Ramos (cell line): ENCODE data around the gene FRMD7.
"Not testable (repeated sequence)": the region's sequence is repeated elsewhere in the genome, so short reads cannot be mapped to it uniquely, and the experiment has no call there.

Experiments used
- in situ Hi-C: fragments of 300-500 bp; cut with MboI; formaldehyde crosslinking; loops from one replicate; pipeline ENCODE4 v1.14.3; 2022; ENCODE audit warnings: low sequenced_read_pairs; ENCODE audit not compliant: unreplicated experiment

The FRMD7 gene

DNA sequence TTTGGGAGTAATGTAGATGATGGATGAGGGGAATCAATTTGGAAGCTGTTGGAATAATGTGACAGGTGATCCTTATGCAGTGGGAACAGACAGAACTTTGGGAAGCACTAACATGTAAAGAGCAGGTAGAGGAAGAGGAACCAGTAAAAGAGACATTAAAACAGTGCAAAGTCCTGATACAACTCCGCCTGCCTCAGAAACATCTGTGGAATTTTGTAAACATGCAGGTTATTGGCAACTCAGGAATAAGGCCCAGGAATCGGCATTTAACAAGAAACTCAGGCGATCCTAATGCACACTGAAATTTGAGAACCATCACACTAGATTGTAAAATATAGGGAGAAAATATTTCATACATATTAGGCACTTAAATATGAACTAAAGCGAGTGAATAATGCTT, 29.1 kb downstream of the FRMD7 start:
- in situ Hi-C loops = loop anchor here (25.0 kb wide), 1 partner anchor 514 kb away; no protein-coding TSS in a partner anchor

DNA sequence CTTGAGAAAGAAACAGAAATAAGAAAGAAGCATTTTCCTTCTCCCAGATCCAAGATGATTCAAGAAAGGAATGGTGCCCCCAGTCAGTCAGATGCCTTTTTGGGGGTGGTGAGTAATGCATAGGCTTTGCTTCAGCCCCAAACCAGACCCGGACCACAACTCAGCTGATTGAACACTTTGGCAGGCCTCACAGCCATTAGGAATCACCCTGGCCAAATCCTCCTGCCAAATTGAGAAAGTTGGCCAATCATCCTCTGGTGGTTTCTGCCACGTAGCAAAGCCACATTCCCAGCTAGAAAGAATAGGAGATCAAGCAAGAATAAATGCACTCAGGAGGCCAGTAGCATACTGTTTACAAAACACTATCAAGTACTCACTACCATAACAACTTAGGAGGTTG, 33.7 kb downstream of the FRMD7 start:
- in situ Hi-C loops = loop anchor here (25.0 kb wide), 1 partner anchor 518 kb away; no protein-coding TSS in a partner anchor

DNA sequence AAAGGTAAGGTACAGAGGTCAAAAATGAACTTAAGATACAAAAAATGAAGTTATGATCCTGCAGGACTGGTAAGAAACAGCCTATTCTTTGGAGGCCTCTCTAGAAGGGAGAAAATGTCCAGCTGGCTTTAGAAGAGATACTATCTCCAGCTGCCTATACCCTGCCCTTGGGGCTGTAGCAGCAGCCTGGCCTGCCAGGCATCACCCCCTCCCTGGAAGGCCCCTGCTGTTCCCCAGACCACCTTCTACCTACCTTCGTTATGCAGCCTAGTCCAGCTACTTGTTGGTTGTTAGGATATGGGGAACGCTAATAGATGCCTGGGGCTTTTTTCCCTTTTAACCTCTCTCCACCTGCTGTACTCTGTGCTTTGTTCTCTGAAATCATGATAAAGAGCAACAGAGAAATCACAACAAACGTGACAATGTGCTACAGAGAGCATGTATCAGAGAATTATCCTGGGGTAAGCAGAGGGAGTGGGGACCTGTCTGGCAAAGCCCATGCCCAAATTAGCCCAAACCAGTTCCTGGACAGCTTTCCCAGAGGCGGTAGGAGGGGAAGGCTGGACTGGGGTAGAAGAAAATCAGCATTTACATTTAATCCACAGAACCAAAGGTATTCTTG, 34.5 kb downstream of the FRMD7 start:
- in situ Hi-C loops = loop anchor here (25.0 kb wide), 1 partner anchor 519 kb away; no protein-coding TSS in a partner anchor

DNA sequence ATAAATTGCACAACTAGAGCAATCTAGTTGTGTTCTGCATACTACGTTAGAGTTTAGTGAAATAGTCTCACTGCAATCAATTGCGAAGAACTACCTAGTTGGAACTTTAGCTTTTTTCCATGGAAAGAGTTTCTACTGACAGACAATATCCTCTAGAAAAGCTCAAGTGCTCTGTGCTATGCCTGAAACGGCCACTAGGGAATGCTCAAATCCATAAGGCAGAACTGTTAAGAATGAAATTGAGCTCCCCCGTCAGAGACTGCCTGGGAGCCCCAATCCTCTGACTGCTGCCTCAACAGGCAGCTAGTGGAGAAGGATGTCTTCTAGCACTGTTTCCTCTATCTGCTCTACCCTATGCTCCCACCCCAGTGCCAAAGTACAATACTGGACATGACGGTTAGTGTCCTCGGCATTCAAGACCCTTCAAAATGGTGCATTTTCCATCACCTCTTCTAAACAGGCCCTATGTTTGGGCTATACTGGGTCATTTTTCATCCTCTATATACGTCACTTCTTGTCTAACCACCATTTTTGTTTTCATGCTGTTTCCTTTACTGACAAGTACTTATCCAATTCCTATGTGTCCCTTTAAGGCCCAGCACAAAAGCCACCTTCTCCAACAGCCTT, 35.3 kb downstream of the FRMD7 start:
- in situ Hi-C loops = loop anchor here (25.0 kb wide), 1 partner anchor 520 kb away; no protein-coding TSS in a partner anchor

DNA sequence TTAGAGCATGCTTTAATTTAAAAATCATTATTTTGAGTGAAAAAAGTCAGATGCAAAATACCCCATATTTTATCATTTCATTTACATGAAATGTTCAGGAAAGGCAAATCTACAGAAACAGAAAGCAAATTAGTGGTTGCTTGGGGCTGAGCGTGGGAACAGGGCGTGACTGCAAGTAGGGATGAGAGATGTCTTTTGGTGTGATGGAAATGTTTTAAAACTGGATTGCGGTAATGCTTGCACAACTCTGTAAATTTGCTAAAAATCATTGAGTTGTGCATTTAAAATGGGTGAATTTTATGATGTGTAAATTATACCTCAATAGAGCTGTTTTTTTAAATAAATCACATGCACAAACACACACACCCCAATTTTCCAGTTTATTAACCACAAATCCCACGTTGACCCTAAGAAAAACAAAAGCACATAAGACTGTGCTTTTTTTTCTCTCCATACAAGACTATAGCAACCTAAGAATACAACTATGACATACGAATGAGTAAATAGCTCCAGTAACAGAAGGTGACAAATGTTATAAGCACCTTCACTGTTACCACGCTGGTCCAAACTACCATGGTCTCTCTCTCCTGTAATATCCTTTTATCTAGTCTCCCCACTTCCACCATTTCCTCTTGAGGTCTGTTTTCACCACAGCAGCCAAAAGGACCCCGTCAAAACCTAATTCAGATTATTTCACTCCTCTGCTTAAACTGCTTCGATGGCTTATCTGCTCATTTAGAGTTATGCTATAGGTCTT, 37.2 kb downstream of the FRMD7 start:
- in situ Hi-C loops = loop anchor here (25.0 kb wide), 1 partner anchor 522 kb away; no protein-coding TSS in a partner anchor

DNA sequence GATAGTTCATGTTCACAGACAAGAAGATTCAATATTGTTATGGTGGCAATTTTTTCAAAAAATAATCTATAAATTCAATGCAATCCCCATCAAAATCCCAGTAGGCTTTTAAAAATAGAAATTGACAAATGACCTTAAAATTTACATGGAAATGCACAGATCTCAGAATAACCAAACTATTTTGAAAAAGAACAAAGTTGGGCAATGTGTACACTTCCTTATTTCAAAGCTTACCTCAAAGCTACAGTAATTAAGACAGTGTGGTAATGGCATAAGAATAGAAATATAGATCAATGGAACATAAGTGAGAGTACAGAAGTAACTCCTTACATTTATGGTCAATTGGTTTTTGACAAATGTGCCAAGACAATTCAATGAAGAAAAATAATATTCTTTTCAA, 39.0 kb downstream of the FRMD7 start:
- in situ Hi-C loops = loop anchor here (25.0 kb wide), 1 partner anchor 523 kb away; no protein-coding TSS in a partner anchor

DNA sequence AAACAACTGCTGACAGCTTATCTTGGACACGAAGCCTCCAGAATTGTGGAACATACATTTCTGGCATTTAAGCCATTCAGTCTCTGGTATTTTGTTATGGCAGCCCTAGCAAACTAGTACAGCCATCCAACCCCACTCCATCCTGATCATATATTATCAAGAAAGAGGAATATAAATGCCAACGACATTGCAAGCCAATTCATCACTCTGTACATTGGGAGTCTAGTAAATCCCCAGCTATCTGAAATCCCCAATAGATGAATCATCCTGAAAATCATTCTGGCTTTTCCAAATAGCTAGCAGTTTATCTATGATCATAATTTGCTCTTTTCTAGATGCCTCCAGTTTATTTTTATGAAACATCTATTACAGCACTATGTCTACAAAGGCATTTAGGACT, 41.1 kb downstream of the FRMD7 start:
- in situ Hi-C loops = loop anchor here (25.0 kb wide), 1 partner anchor 526 kb away; no protein-coding TSS in a partner anchor

DNA sequence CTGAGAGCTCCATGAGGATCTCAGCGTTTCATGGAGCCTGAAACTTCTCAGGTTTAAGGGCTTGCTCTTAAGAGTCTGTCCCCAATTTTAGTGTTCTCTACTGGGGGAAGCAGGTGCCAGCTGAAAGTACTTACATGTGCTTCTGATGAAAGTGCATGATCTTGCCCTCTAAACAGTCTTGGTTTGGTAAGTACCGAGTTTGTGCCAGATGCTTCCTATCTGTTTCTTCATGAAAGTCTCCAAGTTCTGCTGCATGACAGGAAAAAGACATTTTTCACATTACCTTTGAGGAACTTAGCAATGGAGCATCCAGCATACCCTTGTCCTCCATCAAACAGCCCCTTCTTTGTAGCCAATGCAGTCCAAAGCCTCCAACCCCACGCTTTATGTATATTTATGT, 42.0 kb downstream of the FRMD7 start:
- in situ Hi-C loops = loop anchor here (25.0 kb wide), 1 partner anchor 527 kb away; no protein-coding TSS in a partner anchor

DNA sequence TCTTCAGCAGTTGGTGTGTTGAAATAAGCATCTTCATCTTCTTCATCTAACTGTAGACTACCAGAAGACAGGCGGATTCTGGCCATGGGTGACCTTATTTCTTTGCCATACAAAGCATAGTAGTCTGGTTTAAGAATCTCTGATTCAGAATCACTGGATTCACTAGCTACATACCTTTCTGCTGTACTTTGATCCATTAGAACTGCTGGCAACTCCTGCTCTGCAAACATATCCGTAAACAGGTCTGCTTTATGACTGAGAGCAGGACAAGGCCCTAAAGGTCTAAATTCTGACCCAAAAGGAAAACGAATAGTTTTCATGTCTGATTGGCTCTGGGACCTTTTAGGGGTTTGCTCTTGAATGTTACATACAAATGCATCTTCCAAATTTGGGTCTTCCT, 49.9 kb downstream of the FRMD7 start:
- in situ Hi-C loops = loop anchor here (25.0 kb wide), 1 partner anchor 534 kb away; no protein-coding TSS in a partner anchor

DNA sequence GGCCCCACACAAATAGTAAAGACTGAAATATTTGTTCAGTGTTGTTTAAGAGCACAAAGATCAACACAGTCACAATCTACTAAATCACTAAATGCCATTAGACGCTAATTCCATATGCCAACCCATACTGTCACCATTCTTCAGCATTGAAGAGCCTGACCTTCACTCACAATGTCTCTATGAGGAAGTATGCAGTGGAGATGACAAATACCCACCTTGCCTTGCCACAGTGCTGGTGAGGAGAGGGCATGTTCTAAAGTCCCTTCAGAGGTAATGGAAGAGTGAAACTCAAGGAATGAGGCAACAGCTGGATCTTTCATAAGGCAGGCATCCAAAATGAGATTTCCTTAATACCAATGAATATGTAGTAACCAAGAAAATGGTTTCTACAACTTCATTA, 50.4 kb downstream of the FRMD7 start:
- in situ Hi-C loops = loop anchor here (25.0 kb wide), 1 partner anchor 535 kb away; no protein-coding TSS in a partner anchor

DNA sequence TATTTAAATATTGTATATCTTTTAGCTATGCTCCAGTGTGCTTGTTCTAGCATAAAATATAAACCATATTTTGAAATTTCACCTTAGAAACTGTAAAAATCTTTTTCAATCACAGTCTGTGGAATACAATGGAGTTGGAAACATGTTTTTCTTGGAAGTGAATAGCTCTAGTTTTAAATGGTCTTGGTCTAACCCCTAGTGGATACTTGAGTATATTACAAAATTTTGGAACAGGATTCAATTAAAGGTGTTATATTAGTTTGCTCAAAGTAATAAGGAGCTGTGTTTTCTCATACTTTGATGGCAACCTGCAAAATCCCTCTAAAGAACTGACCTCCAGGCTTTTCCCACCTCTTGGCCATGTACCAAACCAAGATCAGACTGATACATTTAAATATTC, 56.6 kb downstream of the FRMD7 start:
- in situ Hi-C loops = no loop called here

DNA sequence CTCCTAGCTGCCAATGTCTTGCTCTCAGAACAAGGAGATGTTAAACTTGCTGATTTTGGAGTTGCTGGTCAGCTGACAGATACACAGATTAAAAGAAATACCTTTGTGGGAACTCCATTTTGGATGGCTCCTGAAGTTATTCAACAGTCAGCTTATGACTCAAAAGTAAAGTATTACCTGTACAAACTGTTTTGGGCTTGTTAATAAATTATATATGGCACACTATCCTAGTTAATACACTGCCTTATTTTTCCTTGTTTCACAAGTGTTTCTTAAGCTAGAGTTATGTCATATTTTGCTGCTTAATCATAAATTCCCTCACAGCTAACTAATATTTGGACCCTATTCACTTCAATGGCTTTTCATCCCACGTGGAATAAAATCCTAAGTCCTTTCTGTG, 59.4 kb downstream of the FRMD7 start:
- in situ Hi-C loops = no loop called here

DNA sequence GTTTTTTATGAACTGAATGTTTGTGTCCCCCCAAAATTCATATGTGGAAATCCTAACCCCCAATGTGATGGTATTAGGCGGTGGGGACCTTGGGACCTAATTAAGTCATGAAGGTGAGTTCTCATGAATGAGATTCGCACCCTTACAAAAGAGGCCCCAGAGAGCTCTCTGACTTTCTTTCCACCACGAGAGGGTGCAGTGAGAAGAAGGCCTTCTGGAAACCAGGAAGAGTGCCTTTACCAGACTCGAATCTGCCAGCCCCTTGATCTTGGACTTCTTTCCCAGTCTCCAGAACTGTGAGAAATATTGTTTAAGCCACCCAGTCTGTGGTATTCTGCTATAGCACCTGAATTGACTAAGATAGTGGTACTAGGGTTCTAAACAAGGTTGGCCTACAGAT, 64.0 kb downstream of the FRMD7 start:
- in situ Hi-C loops = no loop called here

DNA sequence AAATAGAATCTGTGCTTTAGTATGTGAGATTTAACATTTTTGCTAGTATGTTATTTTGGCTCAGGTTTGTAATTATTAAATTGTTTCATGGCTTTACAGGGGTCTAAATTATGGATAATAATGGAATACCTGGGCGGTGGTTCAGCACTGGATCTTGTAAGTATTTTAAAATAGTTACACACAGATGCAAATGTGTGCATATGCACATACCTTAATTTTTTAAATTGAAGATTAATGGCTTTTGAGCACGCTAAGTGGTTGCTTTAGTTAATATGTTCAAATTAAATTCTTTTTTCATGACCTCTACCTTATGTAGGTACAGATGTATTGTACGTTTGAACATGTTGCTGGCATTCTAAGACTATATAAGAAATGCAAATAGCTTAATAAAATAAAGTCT, 64.5 kb downstream of the FRMD7 start:
- in situ Hi-C loops = no loop called here

DNA sequence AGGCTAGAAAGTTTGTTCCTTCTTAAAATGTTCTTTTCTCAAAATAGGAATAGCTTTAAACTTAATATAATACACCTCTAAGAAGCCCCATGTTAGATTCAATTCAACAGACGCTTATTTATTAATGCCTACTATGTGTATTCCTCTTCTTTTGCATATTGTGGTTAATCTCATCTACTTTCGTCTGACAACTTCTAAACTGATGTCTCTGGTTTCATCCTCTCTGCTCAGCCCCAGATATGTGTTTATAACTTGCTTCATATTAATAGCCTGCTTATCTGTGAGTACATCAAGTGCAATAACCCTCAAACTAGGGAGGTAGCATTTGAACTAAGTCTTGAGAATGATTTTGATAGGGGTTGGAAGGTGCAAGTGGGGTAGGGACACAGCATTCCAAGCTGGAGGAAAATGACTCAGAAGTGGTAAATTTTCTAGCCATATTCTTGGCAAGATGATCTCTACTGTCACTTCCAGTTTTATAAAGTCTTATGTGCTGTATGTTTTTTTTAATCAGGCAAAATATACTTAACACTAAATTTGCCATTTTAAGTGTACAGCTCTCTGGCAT, 67.8 kb downstream of the FRMD7 start:
- in situ Hi-C loops = no loop called here

DNA sequence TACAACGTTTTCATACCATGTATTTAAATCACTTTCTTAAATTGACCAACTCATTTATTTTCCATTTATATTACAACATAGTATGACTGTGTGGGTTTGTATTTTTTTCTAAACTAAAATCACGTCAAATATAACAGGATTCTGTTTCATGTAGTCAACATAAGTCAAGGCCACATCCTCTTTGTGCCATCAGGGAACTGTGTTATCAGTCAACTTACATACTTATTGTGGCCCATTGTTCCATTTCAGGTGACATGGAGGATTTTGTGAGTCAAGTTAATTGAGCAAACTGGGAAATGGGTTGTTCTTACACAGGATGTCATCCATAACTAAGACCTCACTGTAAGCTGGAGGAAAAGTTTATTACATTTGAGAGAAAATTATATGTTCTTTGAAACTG, 68.8 kb downstream of the FRMD7 start:
- in situ Hi-C loops = no loop called here

DNA sequence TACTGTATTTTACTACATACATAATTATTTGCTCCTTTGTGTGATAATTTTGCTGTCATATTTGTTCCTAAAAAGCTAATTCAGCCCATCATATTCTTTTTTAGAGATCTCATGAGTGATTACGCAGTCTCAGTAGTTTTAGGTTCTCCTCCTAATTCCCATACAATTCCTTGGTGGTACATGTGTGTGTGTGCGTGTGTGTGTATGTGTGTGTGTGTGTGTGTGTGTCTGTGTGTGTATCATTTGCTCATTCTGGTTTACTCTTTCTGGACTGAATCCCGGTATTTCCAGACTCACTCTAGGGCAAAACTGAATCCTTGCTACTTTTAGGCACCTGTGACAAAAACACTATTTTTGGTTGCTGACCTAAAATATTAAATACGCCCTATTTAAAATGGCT, 69.8 kb downstream of the FRMD7 start:
- in situ Hi-C loops = no loop called here

DNA sequence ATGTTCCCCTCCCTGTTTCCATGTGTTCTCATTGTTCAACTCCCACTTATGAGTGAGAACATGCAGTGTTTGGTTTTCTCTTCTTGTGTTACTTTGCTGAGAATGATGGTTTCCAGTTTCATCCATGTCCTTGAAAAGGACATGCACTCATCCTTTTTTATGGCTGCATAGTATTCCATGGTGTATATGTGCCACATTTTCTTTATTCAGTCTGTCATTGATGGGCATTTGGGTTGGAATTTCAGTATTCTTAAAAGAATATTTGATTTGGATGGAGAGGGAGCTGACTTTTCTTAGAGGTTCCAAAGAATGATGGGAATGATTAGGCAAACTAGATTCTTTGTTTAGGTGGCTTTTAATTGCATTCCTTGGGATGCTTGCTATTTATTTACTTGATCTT, 76.0 kb downstream of the FRMD7 start:
- in situ Hi-C loops = not testable (repeated sequence)

DNA sequence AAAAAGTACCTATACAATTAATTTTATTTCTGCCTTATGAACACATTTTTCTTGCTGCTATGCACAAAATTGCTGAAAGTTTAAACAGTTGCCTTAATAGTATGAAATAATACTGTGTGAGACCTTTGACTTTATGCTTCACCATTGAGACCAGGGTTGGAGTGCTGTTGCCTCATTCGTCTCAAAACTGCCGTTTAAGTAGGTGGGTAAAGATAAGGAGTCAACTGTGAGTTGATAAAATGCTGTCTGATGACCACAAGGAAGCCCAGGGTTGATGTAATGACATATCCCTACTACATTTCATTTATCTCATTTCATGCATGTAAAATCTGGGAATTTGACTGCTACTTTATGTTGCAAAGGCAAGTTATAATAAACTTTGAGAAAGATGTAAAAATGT, 81.3 kb downstream of the FRMD7 start:
- in situ Hi-C loops = no loop called here

DNA sequence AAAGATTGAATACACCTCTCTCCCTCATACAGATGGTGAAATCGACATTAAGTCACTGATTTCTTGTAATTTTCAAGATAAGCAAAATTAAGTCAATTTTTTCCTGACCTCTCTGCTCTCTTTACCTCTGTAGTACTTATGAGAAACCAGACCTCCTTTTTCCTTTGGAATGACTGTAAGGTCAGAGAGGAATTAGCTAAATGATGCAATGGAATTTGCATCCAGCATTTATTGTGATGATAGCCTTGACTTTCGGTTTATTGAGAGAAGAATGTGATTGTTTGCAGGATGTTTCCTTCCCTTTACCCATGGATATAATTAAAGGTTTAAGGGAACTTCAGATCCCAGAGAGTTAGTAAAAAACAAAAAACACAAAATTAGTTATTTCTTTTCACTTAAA, 82.4 kb downstream of the FRMD7 start:
- in situ Hi-C loops = no loop called here

DNA sequence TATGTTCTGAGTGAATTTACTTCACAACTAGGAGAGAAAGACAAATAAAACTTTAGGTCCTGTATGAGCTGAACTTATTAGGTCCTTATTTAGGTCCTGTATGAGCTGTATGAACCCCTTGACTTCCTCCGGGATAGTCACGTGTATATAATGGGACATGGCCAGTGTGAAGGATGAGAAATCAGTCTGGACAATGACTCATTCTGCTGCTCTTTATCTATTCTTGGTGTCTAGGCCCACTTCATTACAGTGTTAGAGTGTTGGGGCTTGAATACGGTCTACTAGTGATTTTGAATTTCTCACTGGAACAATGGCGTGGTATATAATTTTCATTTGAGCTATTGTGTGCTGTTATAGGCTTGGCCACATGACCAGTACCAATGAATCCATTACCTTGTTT, 82.9 kb downstream of the FRMD7 start:
- in situ Hi-C loops = no loop called here
